ENCODE data around the gene SCN2B. TPM values are rescaled to one million over a fixed set of nuclear protein-coding genes. Genes with fewer than 3 reads are reported as not detected.

SCN2B gene
- total RNA-seq, 3 donors from 2014 or later, result 0.23 to 3.7 (median 0.34) TPM

DNA sequence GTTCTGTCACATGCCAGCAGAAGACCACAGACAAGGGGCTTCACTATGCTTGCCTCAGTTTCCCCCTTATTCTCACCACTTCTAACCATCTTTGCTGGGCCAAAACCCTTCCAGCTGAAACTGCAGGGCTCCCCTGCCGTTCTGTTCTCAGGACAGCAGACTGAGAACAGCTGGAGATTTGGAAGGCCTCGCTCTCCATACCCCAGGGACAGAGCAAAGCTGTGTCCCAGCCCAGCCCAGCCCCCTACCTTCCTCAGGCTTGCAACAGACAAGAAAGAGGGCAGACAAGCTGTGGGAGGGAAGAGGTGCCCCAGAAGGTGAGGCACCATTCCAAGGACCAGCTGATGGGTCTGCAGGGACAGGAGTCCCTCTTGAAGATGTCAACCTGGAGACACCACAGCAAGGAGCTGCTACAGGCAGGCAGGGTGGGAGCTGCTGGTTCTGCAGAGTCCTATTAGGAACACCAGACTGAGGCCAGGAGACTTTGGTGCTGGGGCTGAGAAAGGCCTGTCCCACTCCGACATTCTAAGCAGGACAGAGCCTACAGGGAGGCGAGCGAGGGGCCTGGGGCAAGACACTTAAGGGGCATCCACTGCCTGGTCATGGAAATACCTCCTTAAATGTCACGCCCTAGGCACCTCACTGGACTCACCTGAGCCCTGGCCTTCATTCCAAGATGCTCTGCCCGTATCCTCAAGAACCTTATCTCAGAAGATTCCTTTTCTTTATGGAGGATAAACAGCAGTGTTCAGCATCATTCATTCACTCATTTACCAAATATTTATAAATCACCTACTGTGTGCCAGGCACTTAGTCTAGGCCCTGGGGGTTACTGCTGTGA lies 6.9 kb downstream of the SCN2B start:
- intact Hi-C loops (cut with DNase I, micrococcal nuclease), result no loop called here
- Histone ChIP-seq H3K9me3 (no peaks in the 10 kb centered on the region), H3K4me1 (ENCODE audit: low read depth) (peaks cover 7% of the 10 kb centered on the region), H3K36me3 (ENCODE audit: low read depth) (no peaks in the 10 kb centered on the region), H3K4me3 (no peak overlapping the region)
- ATAC-seq, result no peak
- no peak for DNase-seq
- TF ChIP-seq CTCF (IDR thresholded peaks at IDR 0.05), result no peak

DNA sequence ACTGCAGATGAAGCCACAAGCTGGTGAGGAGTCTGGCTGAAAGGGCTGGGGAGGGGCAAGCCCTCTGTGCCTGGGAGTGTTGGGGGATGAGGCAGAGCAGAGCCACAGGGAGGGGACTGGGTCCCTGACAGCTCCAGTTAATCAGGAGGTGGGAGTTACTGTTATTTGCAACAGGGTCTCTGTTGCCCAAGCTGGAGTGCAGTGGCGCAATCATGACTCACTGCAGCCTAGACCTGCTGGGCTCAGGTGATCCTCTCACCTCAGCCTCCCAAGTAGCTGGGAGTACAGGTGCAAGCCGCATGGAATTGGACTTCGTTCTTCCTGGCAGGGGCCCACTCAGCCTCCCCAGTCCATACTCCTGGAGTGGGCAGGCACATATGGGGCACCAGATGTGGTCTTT lies 7.7 kb downstream of the SCN2B start:
- no peak for TF ChIP-seq CTCF (IDR thresholded peaks at IDR 0.05)
- no peak for ATAC-seq
- DNase-seq, result no peak
- intact Hi-C loops (cut with DNase I, micrococcal nuclease), result no loop called here
- peaks cover 7% of the 10 kb centered on the region for H3K4me1 ChIP-seq (ENCODE audit: low read depth)
- H3K4me3 ChIP-seq, result no peak overlapping the region
- no peaks in the 10 kb centered on the region for H3K36me3 ChIP-seq (ENCODE audit: low read depth)
- H3K9me3 ChIP-seq, result no peaks in the 10 kb centered on the region

DNA sequence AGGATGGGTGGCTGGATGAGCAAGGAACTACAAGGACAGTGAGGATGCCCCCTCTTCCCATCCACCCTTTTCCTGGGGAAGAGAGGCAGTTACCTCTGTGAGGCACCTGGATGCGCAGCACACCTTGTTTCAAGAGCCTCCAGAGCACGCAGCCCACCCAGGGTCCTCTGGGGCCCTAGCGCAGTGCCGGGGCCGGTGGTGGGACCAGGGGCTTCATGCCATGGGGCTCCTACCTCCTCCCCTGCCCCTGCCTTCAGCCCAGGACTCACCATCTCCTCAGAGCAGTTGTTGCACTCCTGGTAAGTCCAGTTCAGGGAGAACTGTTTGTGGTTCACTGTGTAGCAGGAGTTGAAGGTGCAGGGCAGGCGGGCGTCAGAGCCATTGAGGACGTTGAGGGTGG lies 8.1 kb downstream of the SCN2B start:
- DNase-seq (no peak), ATAC-seq (no peak)
- intact Hi-C loops (cut with DNase I, micrococcal nuclease), result no loop called here
- peaks cover 7% of the 10 kb centered on the region for H3K4me1 ChIP-seq (ENCODE audit: low read depth)
- H3K9me3 ChIP-seq, result no peaks in the 10 kb centered on the region
- TF ChIP-seq CTCF (IDR thresholded peaks at IDR 0.05), result no peak
- H3K4me3 ChIP-seq, result no peak overlapping the region
- no peaks in the 10 kb centered on the region for H3K36me3 ChIP-seq (ENCODE audit: low read depth)

DNA sequence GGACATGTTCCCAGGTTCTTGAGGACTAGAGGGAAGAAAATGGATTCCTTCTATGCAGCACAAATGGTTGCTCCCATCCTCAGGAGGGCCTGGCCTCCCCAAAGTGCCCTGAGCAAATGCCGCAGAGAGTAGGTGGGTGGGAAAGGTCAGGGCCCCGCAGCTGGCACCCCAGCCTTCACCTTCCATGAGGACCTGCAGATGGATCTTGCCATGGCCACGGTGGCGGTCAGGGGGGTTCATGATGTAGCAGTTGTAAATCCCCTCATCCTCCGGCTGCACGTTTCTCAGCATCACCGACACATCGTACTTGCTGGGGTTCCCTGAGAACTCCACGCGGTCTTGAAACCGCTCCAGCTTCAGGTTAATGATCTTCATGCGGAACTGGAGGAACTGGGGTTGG lies 8.5 kb downstream of the SCN2B start:
- intact Hi-C loops (cut with DNase I, micrococcal nuclease), result no loop called here
- Histone ChIP-seq H3K36me3 (ENCODE audit: low read depth) (no peaks in the 10 kb centered on the region), H3K4me1 (ENCODE audit: low read depth) (peaks cover 7% of the 10 kb centered on the region), H3K9me3 (no peaks in the 10 kb centered on the region), H3K4me3 (no peak overlapping the region)
- DNase-seq (no peak), ATAC-seq (no peak)
- no peak for TF ChIP-seq CTCF (IDR thresholded peaks at IDR 0.05)

GRCh38 chr11:118167253-118167652 lies 9.2 kb downstream of the SCN2B start:
- Histone ChIP-seq H3K9me3 (no peaks in the 10 kb centered on the region), H3K36me3 (ENCODE audit: low read depth) (no peaks in the 10 kb centered on the region), H3K4me3 (no peak overlapping the region), H3K4me1 (ENCODE audit: low read depth) (peaks cover 7% of the 10 kb centered on the region)
- intact Hi-C loops (cut with DNase I, micrococcal nuclease), result no loop called here
- DNase-seq (no peak), ATAC-seq (no peak)
- TF ChIP-seq CTCF (IDR thresholded peaks at IDR 0.05), result no peak

Measured in mucosa of descending colon (tissue), 3 donors.